MCF 10A (cell line): ENCODE data around the gene ANKRD11. TPM values are rescaled to one million over a fixed set of nuclear protein-coding genes. Genes with fewer than 3 reads are reported as not detected.
"Not testable (repeated sequence)": the region's sequence is repeated elsewhere in the genome, so short reads cannot be mapped to it uniquely, and the experiment has no call there.

Experiments
- BruUV-seq: library from RNA; stranded (reverse); fragments of 400-500 nt; replicated peaks from 2 replicates; lab custom pipeline; 2021; lab: Mats Ljungman, UMichigan
- CTCF ChIA-PET: fragments of 300-600 bp; sonication (Branson Sonifier 250); formaldehyde crosslinking; extraction: SDS; loops from one replicate; lab custom pipeline; 2021; ENCODE audit warnings: antibody characterized with exemption, inconsistent platforms; lab: Yijun Ruan, JAX
- POLR2A ChIA-PET: fragments of 300-600, 350-650 bp; sonication (Branson Sonifier 250); formaldehyde crosslinking; extraction: SDS; loops from one replicate; lab custom pipeline; 2020; ENCODE audit warnings: antibody characterized with exemption, inconsistent platforms; lab: Yijun Ruan, JAX
- DNase-seq: peaks from one replicate; pipeline ENCODE4 v3.0.0-alpha.2; 2018; ENCODE audit not compliant: unreplicated experiment
- H3K27ac Mint-ChIP-seq: one replicate; pipeline ENCODE4 v1.8.0; 2022; ENCODE audit warnings: mild to moderate bottlenecking, low read depth, mixed read lengths; ENCODE audit not compliant: unreplicated experiment
- H3K27me3 Mint-ChIP-seq: one replicate; pipeline ENCODE4 v1.8.0; 2022; ENCODE audit warnings: mixed read lengths; ENCODE audit not compliant: insufficient read depth, unreplicated experiment
- H3K36me3 Mint-ChIP-seq: one replicate; pipeline ENCODE4 v1.8.0; 2022; ENCODE audit warnings: mild to moderate bottlenecking, moderate library complexity, mixed read lengths; ENCODE audit not compliant: insufficient read depth, unreplicated experiment
- H3K4me1 Mint-ChIP-seq: one replicate; pipeline ENCODE4 v1.8.0; 2022; ENCODE audit warnings: mixed read lengths; ENCODE audit not compliant: insufficient read depth, unreplicated experiment
- H3K4me3 Mint-ChIP-seq: one replicate; pipeline ENCODE4 v1.8.0; 2022; ENCODE audit warnings: mild to moderate bottlenecking, moderate library complexity, mixed read lengths; ENCODE audit not compliant: unreplicated experiment
- H3K9me3 Mint-ChIP-seq: one replicate; pipeline ENCODE4 v1.8.0; 2022; ENCODE audit warnings: mixed read lengths; ENCODE audit not compliant: unreplicated experiment
- intact Hi-C: fragments of 100-400 bp; cut with micrococcal nuclease; formaldehyde crosslinking; loops from 2 replicates; pipeline ENCODE4 v1.14.1; 2022
- total RNA-seq: library from RNA; stranded (reverse); gene quantifications from 2 replicates; pipeline ENCODE4 v1.2.3, GENCODE V29; 2022
- TF ChIP-seq, protein P1 (sequence below): fragments of 200-600 bp; IDR thresholded peaks from one replicate; pipeline ENCODE4 v1.8.0; 2022; ENCODE audit warnings: antibody characterized with exemption, mild to moderate bottlenecking; ENCODE audit not compliant: unreplicated experiment

ANKRD11 gene
- total RNA-seq, 1 experiment from 2014 or later: 237 TPM

- TF ChIP-seq, protein P1, sequence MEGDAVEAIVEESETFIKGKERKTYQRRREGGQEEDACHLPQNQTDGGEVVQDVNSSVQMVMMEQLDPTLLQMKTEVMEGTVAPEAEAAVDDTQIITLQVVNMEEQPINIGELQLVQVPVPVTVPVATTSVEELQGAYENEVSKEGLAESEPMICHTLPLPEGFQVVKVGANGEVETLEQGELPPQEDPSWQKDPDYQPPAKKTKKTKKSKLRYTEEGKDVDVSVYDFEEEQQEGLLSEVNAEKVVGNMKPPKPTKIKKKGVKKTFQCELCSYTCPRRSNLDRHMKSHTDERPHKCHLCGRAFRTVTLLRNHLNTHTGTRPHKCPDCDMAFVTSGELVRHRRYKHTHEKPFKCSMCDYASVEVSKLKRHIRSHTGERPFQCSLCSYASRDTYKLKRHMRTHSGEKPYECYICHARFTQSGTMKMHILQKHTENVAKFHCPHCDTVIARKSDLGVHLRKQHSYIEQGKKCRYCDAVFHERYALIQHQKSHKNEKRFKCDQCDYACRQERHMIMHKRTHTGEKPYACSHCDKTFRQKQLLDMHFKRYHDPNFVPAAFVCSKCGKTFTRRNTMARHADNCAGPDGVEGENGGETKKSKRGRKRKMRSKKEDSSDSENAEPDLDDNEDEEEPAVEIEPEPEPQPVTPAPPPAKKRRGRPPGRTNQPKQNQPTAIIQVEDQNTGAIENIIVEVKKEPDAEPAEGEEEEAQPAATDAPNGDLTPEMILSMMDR: no peak
- Mint-ChIP-seq H3K27me3 (no peaks in the 10 kb centered on the region), H3K36me3 (peaks cover 8% of the 10 kb centered on the region), H3K4me1 (no peaks in the 10 kb centered on the region), H3K27ac (no peak overlapping the region), H3K9me3 (peaks cover 11% of the 10 kb centered on the region), H3K4me3 (peak overlapping the region; percentile 40)
- CTCF ChIA-PET: interaction anchor here (0.6 to 0.8 kb wide), 3 partner anchors 42 to 133 kb away, joined by 3 read pairs; no protein-coding TSS in a partner anchor
- POLR2A ChIA-PET: interaction anchor here (0.5 to 1.6 kb wide), 4 partner anchors 22 to 626 kb away, joined by 4 to 6 read pairs (median 6); partner anchors contain the start of genes TCF25 and ZNF778
- intact Hi-C loops: no loop called here
- DNase-seq: peak; percentile 45
- BruUV-seq: no TSS peak
Measured at GRCh38 chr16:89246903-89247733, 243.2 kb downstream of the ANKRD11 start.

DNA sequence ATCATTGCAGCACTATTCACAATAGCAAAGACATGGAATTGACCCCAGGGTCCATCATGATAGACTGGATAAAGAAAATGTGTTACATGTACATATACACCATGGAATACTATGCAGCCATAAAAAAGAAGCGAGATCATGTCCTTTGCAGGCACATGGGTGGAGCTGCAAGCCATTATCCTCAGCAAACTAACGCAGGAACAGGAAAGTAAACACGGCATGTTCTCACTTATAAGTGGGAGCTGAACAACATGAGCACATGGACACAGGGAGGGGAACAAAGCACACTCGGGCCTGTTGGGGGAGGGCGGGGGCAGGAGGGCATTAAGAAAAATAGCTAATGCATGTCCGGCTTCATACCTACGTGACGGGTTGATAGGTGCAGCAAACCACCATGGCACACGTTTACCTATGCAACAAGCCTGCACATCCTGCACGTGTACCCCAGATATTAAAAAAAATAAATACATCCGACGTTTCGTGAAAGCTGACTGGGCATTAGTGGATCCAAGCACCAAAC, 243.9 kb downstream of the ANKRD11 start:
- no peak for DNase-seq
- no TSS peak for BruUV-seq
- Mint-ChIP-seq H3K27ac (no peak overlapping the region), H3K9me3 (peaks cover 11% of the 10 kb centered on the region), H3K27me3 (no peaks in the 10 kb centered on the region), H3K4me3 (peak overlapping the region; percentile 40), H3K36me3 (peaks cover 11% of the 10 kb centered on the region), H3K4me1 (no peaks in the 10 kb centered on the region)
- TF ChIP-seq, protein P1: no peak
- POLR2A ChIA-PET: interaction anchor here (0.5 to 1.6 kb wide), 3 partner anchors 21 to 627 kb away, joined by 4 to 6 read pairs (median 6); partner anchors contain the start of genes TCF25 and ZNF778
- intact Hi-C loops: no loop called here
- CTCF ChIA-PET: interaction anchor here (0.6 to 0.8 kb wide), 2 partner anchors 42 to 133 kb away, joined by 3 read pairs; no protein-coding TSS in a partner anchor

GRCh38 chr16:89244754-89245153, 245.6 kb downstream of the ANKRD11 start:
- Mint-ChIP-seq H3K36me3 (peaks cover 13% of the 10 kb centered on the region), H3K27me3 (no peaks in the 10 kb centered on the region), H3K27ac (no peak overlapping the region), H3K4me3 (no peak overlapping the region), H3K9me3 (peaks cover 2% of the 10 kb centered on the region), H3K4me1 (no peaks in the 10 kb centered on the region)
- TF ChIP-seq, protein P1: no peak
- intact Hi-C loops: no loop called here
- no peak for DNase-seq
- BruUV-seq: no TSS peak
- POLR2A ChIA-PET: no interaction called here
- CTCF ChIA-PET: no interaction called here

DNA sequence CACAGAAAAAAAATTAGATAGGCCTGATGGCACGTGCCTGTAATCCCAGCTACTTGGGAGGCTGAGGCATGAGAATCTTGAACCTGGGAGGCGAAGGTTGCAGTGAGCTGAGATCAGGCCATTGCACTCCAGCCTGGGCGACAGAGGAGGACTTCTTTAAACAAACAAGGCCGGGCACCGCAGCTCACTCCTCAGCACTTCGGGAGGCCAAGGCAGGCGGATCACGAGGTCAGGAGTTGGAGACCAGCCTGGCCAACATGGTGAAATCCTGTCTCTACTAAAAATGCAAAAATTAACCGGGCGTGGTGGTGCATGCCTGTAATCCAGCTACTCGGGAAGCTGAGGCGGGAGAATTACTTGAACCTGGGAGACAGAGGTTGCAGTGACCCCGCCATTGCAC, 246.1 kb downstream of the ANKRD11 start:
- H3K27ac Mint-ChIP-seq, H3K9me3 Mint-ChIP-seq, H3K4me1 Mint-ChIP-seq, intact Hi-C loops, H3K4me3 Mint-ChIP-seq, CTCF ChIA-PET, BruUV-seq, DNase-seq, H3K27me3 Mint-ChIP-seq, POLR2A ChIA-PET: not testable (repeated sequence)
- H3K36me3 Mint-ChIP-seq: peaks cover 11% of the 10 kb centered on the region
